Epithelial cell of esophagus (primary cell): ENCODE results near the gene TCTN2.

Experiments used
- DNase-seq: peaks from one replicate; pipeline ENCODE4 v3.0.0; 2010; ENCODE audit warnings: low read depth
- H3K4me3 ChIP-seq: 2 replicates; pipeline ENCODE4 v1.5.1; 2011; ENCODE audit warnings: mild to moderate bottlenecking, low read length, control low read depth
- CTCF ChIP-seq: IDR thresholded peaks from 2 replicates; pipeline ENCODE4 v1.5.1; 2011; ENCODE audit warnings: low read depth, mild to moderate bottlenecking, low read length, control low read depth, inconsistent platforms; ENCODE audit not compliant: insufficient read depth; ENCODE audit errors: missing control alignments

Gene TCTN2

GRCh38 chr12:123733229-123733628 is 62.3 kb downstream of the TCTN2 start:
- no peak for TF ChIP-seq CTCF
- no peak for DNase-seq
- H3K4me3 ChIP-seq = no peak overlapping the region

GRCh38 chr12:123734268-123734667 is 63.4 kb downstream of the TCTN2 start:
- no peak for DNase-seq
- TF ChIP-seq CTCF = no peak
- H3K4me3 ChIP-seq = no peak overlapping the region

- TF ChIP-seq CTCF = no peak
- DNase-seq = no peak
- H3K4me3 ChIP-seq = no peak overlapping the region
Observed at GRCh38 chr12:123741937-123742572, 71.1 kb downstream of the TCTN2 start.

- no peak for DNase-seq
- H3K4me3 ChIP-seq = no peak overlapping the region
- TF ChIP-seq CTCF = no peak
Observed at GRCh38 chr12:123743002-123743401, 72.1 kb downstream of the TCTN2 start.

- DNase-seq = no peak
- peak; percentile 10 for TF ChIP-seq CTCF
- H3K4me3 ChIP-seq = no peak overlapping the region
Observed at GRCh38 chr12:123744836-123745235, 73.9 kb downstream of the TCTN2 start.

GRCh38 chr12:123747309-123747708 is 76.4 kb downstream of the TCTN2 start:
- no peak overlapping the region for H3K4me3 ChIP-seq

More at GRCh38 chr12:123747309-123747708, 76.4 kb downstream of the TCTN2 start:
- no peak for TF ChIP-seq CTCF
- no peak for DNase-seq
